ENCODE results near the gene SIPA1L3. TPM values are rescaled to one million over a fixed set of nuclear protein-coding genes. Genes with fewer than 3 reads are reported as not detected.

SIPA1L3 gene
- total and polyA plus RNA-seq, 10 of the 15 experiments (the other 5 are each of a cell fraction or from before 2014, with no cell fraction given), result 0.24 to 66.2 (median 19.1) TPM

GRCh38 chr19:37963190-37963936 lies 56.4 kb downstream of the SIPA1L3 start:
- Histone ChIP-seq H3K36me3 (ENCODE audit: control insufficient read depth in 2 of 2, insufficient read depth in 2 of 2, low read length in 1 of 2) (peaks cover 5 to 9% of the 10 kb centered on the region in 2 experiments; a peak in 3 of 4 replicates), H3K79me2 (ENCODE audit: control insufficient read depth, insufficient read depth, low read length) (peaks cover 75% of the 10 kb centered on the region), H3K4me2 (ENCODE audit: control insufficient read depth, insufficient read depth) (0 out of 2 replicates have a peak overlapping the region, but pooled peaks have one; percentile 49), H3K9ac (ENCODE audit: control insufficient read depth, insufficient read depth, low read length) (peak overlapping the region; percentile 31; the same call in 1 of the 2 replicates), H4K20me1 (ENCODE audit: control insufficient read depth, insufficient read depth) (no peaks in the 10 kb centered on the region), H2AFZ (ENCODE audit: control insufficient read depth, low read depth, low read length) (no peak overlapping the region), H3K27ac (ENCODE audit: control insufficient read depth, insufficient read depth) (peak overlapping the region; percentile 45), H3K4me3 (no peak overlapping the region), H3K4me1 (ENCODE audit: control insufficient read depth, insufficient read depth, low read length) (peaks cover 45% of the 10 kb centered on the region), H3K27me3 (replicated peaks in 1 of 2; ENCODE audit: control insufficient read depth in 2 of 2, insufficient read depth in 2 of 2, low read length in 1 of 2) (no peaks in the 10 kb centered on the region), H3K9me3 (replicated peaks; ENCODE audit: control insufficient read depth, insufficient read depth, low read length) (peaks cover 7% of the 10 kb centered on the region)
- FAIRE-seq (no peak), ATAC-seq (peak; percentile 59), DNase-seq (ENCODE audit: low read depth, low spot score) (no peak)
- whole genome bisulfite sequencing (ENCODE audit: insufficient coverage, insufficient replicate concordance, low lambda C conversion rate, missing lambda C conversion rate), result 89% methylated on average over 4 of the region's 4 CpGs
- in situ Hi-C loops (cut with MboI) (no loop called here), intact Hi-C loops (cut with micrococcal nuclease; ENCODE audit: unreplicated experiment) (loop anchor here (5.0 kb wide), 1 partner anchor 84 kb away; no protein-coding TSS in a partner anchor)
- BruUV-seq (replicated peaks), result no TSS peak
- POLR2A ChIA-PET, result interaction anchor here (0.5 to 4.9 kb wide), 16 partner anchors 9 to 96 kb away, joined by 3 to 47 read pairs (median 4); partner anchors contain the start of genes SIPA1L3 and WDR87
- CTCF ChIA-PET, result interaction anchor here (0.7 to 2.3 kb wide), 16 partner anchors 11 to 87 kb away, joined by 3 to 16 read pairs (median 4); partner anchors contain the start of genes SIPA1L3 and WDR87
- RAD21 ChIA-PET (ENCODE audit: unreplicated experiment), result interaction anchor here (0.6 to 4.3 kb wide), 13 partner anchors 9 to 95 kb away, joined by 3 to 38 read pairs (median 6); partner anchors contain the start of genes SIPA1L3 and WDR87
- SMC1A ChIA-PET (ENCODE audit: uncharacterized antibody, unreplicated experiment), result interaction anchor here (0.8 to 6.9 kb wide), 20 partner anchors 9 to 84 kb away, joined by 3 to 48 read pairs (median 4); partner anchors contain the start of genes SIPA1L3 and WDR87
- TF ChIP-seq USF1 (IDR thresholded peaks at IDR 0.05; ENCODE audit: borderline replicate concordance, extremely low read length, insufficient read depth, low read depth, low read length) (no peak), CBFB (IDR thresholded peaks at IDR 0.05; ENCODE audit: low read depth) (no peak), SMARCA5 (IDR thresholded peaks at IDR 0.05) (no peak), SPI1 (IDR thresholded peaks at IDR 0.05; ENCODE audit: borderline replicate concordance, insufficient read depth, low read depth, low read length) (peak; percentile 62; the same call in 1 of the 2 replicates), SMAD1 (IDR thresholded peaks at IDR 0.05; ENCODE audit: low read depth, partially characterized antibody) (no peak), CEBPB (IDR thresholded peaks at IDR 0.05; ENCODE audit: borderline replicate concordance in 1 of 2, low read depth in 2 of 2, low read length in 2 of 2) (no peak), RUNX3 (IDR thresholded peaks at IDR 0.05; ENCODE audit: low read length) (peak; percentile 48; the same call in 1 of the 2 replicates), NFIC (IDR thresholded peaks at IDR 0.05; ENCODE audit: low read depth, low read length) (no peak), FOXM1 (IDR thresholded peaks at IDR 0.05; ENCODE audit: low read depth, low read length) (no peak), IKZF2 (IDR thresholded peaks at IDR 0.05) (no peak), FOS (IDR thresholded peaks at IDR 0.05; ENCODE audit: borderline replicate concordance, extremely low read depth, insufficient read length) (no peak), EP300 (IDR thresholded peaks at IDR 0.05; ENCODE audit: borderline replicate concordance in 1 of 2, control insufficient read depth in 1 of 2, low read depth in 2 of 2, low read length in 2 of 2) (no peak), TCF3 (IDR thresholded peaks at IDR 0.05; ENCODE audit: borderline replicate concordance, insufficient read depth, low read depth, low read length) (no peak), ASH2L (IDR thresholded peaks at IDR 0.05; ENCODE audit: borderline replicate concordance, low read depth) (no peak)
- TF ChIP-seq, protein P1, sequence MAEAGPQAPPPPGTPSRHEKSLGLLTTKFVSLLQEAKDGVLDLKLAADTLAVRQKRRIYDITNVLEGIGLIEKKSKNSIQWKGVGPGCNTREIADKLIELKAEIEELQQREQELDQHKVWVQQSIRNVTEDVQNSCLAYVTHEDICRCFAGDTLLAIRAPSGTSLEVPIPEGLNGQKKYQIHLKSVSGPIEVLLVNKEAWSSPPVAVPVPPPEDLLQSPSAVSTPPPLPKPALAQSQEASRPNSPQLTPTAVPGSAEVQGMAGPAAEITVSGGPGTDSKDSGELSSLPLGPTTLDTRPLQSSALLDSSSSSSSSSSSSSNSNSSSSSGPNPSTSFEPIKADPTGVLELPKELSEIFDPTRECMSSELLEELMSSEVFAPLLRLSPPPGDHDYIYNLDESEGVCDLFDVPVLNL (IDR thresholded peaks at IDR 0.05; ENCODE audit: low read depth, low read length), result no peak
- TF ChIP-seq, protein P2, sequence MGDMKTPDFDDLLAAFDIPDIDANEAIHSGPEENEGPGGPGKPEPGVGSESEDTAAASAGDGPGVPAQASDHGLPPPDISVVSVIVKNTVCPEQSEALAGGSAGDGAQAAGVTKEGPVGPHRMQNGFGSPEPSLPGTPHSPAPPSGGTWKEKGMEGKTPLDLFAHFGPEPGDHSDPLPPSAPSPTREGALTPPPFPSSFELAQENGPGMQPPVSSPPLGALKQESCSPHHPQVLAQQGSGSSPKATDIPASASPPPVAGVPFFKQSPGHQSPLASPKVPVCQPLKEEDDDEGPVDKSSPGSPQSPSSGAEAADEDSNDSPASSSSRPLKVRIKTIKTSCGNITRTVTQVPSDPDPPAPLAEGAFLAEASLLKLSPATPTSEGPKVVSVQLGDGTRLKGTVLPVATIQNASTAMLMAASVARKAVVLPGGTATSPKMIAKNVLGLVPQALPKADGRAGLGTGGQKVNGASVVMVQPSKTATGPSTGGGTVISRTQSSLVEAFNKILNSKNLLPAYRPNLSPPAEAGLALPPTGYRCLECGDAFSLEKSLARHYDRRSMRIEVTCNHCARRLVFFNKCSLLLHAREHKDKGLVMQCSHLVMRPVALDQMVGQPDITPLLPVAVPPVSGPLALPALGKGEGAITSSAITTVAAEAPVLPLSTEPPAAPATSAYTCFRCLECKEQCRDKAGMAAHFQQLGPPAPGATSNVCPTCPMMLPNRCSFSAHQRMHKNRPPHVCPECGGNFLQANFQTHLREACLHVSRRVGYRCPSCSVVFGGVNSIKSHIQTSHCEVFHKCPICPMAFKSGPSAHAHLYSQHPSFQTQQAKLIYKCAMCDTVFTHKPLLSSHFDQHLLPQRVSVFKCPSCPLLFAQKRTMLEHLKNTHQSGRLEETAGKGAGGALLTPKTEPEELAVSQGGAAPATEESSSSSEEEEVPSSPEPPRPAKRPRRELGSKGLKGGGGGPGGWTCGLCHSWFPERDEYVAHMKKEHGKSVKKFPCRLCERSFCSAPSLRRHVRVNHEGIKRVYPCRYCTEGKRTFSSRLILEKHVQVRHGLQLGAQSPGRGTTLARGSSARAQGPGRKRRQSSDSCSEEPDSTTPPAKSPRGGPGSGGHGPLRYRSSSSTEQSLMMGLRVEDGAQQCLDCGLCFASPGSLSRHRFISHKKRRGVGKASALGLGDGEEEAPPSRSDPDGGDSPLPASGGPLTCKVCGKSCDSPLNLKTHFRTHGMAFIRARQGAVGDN (IDR thresholded peaks at IDR 0.05), result peak; percentile 69

All from GM12878 (cell line).